ENCODE results near the gene PDIK1L.
A peak's percentile ranks its signal among the peaks of the same experiment; 100 is the strongest.

The PDIK1L gene

GRCh38 chr1:26111530-26112406 is at the start of gene PDIK1L:
Gene PDIK1L (plus strand): TSS chr1:26111824. CDS start chr1:26114309, 2,485 bp downstream.
- DNase-seq (ENCODE audit: low spot score) = peak; percentile 97

DNA sequence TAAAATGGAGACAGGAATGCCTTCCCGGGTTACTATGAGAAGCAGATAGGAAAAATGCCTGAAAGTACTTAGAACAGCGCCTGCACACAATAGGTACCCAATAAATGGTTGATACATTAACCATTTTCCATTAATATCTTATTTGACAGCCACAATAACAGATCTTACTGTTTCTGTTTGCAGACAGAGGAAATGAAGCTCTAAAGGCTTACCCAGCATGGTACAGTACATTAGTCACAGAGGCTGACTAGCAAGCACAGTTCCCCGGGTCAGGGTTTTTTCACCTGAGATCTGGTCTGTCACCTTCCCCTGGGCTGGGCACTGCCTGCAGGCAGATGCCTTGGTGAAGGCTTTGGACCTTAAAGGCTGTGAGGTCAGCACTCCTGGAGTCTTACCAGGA is 47.1 kb upstream of the PDIK1L start:
- DNase-seq (ENCODE audit: low spot score) = no peak

GRCh38 chr1:26066160-26066559 is 45.5 kb upstream of the PDIK1L start:
- DNase-seq (ENCODE audit: low spot score) = no peak

GRCh38 chr1:26066857-26067256 is 44.8 kb upstream of the PDIK1L start:
- DNase-seq (ENCODE audit: low spot score) = no peak

GRCh38 chr1:26067432-26067911 is 44.2 kb upstream of the PDIK1L start, which contains the start of gene TRIM63:
Gene TRIM63 (minus strand): TSS chr1:26067630. CDS start chr1:26067494, 136 bp downstream.
- DNase-seq (ENCODE audit: low spot score) = no peak

DNA sequence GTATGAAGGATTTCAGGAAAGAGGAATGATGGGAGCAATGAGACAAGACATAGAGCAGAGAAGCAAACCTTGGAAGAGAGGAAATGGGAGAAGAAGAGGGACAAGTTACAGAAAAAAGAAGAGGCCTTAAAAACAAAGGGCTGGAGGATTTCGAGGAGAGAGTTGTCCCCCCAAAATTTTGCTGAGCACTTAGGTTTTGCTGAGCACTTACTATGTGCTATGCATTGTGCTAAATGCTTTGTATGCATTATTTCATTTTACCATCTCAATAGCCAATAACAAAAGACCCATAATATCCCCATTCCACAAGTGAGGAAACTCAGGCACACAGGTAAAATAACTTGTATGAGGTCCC is 41.7 kb upstream of the PDIK1L start:
- DNase-seq (ENCODE audit: low spot score) = no peak

DNA sequence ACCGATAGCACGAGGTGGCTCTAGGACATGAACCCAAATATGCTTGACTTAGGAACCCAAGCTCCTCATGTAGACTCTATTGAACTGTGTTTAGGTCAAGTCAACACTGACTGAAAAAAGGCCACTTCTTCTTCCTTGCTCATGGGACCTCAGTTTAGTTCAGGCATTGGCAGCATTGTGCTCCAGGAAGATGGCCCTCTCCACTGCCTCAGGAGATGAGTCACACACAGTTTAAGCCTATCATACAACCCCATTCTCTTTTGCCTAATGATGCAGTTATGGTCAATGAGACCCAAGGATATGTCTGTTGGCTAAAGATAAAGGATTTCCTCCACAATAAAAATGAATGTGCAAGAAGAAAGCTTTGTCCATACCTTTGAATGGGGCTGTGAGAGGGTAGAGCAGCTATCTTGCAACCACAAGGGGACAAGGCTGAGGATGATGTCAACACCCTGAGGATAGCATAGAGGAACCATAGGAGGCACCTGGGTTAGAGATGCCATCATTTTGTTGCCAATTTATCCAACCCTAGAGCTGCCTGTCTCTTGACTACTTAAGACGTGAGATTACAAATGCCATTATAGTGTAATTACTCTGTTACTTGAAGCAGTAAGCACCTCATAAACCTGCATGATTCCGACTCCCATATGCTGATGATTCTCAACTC is 41.2 kb upstream of the PDIK1L start:
- DNase-seq (ENCODE audit: low spot score) = no peak

DNA sequence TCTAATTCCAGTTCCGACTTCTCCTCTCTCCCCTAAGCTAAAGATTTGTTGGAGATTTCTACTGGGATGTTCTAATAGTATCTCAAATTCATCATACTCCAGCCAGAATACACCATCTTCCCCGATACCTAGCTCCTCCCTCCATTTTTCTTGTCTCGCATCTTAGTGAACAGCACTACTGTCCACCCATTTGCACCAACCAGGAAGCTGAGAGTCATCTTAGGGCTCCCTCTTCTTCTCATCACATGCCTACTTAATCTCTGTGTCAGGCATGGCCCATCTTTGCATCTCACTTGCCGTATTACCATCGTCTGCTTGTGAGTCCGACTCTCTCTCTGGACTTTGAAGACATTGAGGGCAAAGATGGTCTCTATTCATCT is 40.7 kb upstream of the PDIK1L start:
- no peak for DNase-seq (ENCODE audit: low spot score)

DNA sequence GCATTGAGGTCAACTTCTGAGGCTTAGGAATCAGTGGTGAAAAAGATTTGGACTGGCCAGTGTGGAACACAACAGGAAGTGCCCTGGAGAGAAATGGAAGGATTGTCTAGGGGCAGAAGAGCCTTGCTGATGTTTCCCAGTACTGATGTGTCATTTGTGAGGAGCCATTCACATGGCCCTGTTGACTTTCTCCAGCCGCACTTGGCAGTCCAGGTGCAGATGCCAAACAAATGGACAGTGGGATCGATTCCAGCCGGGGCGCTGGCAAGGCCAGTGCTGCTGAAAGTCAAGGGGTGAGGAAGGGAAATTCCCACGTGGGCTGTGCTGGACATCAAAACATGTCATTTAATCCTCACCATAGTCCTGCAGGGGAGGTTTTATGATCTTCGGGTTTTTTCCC is 39.3 kb upstream of the PDIK1L start:
- DNase-seq (ENCODE audit: low spot score) = no peak

DNA sequence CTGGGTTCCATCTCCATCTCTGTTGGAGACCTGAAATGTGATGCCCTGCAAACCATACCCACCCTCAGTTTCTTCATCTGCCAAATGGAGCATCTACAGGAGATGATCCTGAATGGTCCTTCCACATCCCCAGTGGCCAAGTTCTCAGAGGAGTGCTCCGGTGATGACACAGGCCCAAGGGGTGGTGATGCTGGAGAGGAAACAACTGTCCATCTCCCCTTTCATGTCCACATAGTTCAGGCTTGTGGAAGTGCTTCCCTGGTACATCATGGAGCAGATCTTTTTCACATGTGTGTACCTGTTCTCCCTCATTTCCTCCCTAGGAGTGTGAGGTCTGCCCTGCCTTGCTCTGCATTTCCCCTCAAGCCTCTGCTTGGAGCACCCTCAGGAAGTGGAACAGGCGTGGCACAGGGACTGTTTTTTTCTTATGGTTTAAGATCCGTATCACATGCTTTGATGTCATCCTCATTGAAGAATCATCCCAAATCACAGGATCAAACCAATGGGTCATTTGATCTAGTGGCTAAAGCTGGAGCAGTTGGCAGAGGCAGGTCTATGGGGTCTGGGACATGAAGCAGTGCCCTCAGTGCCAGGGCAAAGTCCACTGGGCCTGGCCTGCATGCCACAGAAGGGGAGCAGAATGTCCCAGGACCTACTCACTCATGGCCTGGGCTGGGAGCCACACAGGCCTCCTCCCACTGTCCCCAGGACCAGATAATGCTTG is 36.0 kb upstream of the PDIK1L start:
- DNase-seq (ENCODE audit: low spot score) = no peak

GRCh38 chr1:26077524-26077923 is 34.1 kb upstream of the PDIK1L start:
- no peak for DNase-seq (ENCODE audit: low spot score)

- DNase-seq (ENCODE audit: low spot score) = no peak
Observed at GRCh38 chr1:26078286-26079177, 33.1 kb upstream of the PDIK1L start.

DNA sequence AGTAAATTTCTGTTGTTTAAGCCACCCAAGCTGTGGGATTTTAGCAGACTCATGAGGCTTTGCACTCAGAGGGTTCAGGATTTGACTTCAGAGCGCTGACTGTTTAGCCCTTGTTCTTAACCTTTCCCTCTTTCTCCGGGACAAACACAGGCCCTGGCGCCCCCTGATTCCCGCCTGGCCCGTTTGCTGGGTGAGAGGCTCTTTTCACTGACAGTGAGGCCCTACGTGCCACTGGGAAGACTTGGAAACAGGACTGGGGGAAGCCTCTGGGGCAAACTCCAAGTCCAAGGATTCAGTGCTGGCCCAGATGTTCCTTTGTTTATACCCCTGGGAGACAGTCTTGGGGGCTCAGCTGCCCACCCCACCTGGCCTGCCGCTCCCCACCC is 32.5 kb upstream of the PDIK1L start:
- no peak for DNase-seq (ENCODE audit: low spot score)

- no peak for DNase-seq (ENCODE audit: low spot score)
Observed at GRCh38 chr1:26079960-26080814, 31.4 kb upstream of the PDIK1L start.

GRCh38 chr1:26081267-26082019 is 30.2 kb upstream of the PDIK1L start:
- DNase-seq (ENCODE audit: low spot score) = no peak

DNA sequence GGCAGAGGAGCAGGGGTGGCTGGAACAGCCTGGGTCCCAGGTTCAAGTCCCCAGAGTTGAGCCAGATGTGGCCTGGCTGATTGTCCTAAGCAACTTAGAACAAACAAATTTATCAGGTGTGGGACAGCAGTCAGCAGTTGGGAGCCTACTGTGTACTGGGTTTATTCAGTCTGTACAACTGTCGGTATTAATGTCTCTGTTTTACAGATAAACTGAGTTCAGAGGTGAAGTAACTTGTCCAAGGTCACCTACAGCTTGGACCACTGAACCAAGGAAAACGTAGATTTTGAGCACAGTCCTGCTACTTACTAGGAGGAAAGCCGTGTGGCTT is 29.6 kb upstream of the PDIK1L start:
- no peak for DNase-seq (ENCODE audit: low spot score)

DNA sequence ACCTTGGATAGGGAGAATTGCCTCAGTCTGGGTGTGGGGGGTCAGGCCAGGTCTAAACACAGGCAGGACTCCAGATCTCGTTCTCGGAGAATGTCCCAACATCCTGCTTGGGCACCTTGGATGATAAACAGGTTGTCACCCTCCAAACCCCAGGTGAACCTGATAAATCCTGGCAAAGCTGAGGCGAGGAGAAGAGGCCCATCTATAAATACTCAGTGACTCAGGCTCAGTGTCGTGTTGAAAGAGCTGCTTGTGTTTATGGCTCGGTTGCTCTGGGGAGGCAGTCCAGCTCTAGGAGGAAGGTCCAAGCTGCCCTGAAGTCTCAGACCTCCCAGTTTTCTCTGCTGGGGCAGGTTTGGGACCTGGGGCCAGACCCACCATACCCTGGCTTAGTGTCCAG is 28.4 kb upstream of the PDIK1L start:
- DNase-seq (ENCODE audit: low spot score) = no peak

GRCh38 chr1:26084091-26084561 is 27.5 kb upstream of the PDIK1L start:
- no peak for DNase-seq (ENCODE audit: low spot score)

DNA sequence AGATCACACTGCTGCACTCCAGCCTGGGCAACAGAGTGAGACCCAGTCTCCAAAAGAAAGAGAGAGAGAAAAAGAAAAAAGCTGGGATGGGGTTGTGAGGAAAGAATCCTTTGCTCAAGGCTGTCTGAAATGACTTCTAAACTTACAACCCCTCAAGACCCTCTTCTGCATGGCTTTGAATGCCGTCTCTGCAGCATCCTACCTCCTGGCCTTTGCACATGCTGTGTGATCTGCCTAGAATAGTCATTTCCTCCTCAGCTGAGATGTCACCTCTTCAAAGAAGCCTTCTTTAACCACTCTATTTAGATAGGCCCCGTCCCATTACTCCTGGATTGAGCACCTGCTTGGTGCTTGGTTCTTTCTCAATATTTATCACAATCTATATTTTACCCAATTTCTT is 26.8 kb upstream of the PDIK1L start:
- no peak for DNase-seq (ENCODE audit: low spot score)

DNA sequence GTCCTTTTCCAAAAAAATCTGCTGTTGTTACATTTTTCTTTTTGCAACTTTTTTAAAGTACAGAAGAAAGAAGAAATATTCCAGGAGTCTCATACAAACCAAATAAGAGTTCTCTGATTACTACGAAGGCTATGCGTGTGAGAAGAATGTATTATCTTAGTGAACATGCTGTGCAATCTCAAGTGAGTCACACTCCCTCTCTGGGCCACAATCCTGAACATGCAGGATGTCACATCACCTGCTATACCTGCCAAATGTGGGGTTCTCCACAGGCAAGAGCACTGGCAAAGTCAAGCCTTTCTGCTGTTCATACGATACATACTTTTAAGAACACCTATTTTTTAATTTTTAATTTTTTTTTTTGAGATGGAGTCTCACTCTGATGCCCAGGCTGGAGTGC is 22.5 kb upstream of the PDIK1L start:
- DNase-seq (ENCODE audit: low spot score) = no peak

Data from left forelimb (tissue), 1 donor.